ENCODE measurements around the gene CBX7. TPM values are rescaled to one million over a fixed set of nuclear protein-coding genes. Genes with fewer than 3 reads are reported as not detected.

Gene CBX7
- total and polyA plus RNA-seq, 2 of the 4 experiments (the other 2 are of a cell fraction) = 0.90 to 3.6 TPM

DNA sequence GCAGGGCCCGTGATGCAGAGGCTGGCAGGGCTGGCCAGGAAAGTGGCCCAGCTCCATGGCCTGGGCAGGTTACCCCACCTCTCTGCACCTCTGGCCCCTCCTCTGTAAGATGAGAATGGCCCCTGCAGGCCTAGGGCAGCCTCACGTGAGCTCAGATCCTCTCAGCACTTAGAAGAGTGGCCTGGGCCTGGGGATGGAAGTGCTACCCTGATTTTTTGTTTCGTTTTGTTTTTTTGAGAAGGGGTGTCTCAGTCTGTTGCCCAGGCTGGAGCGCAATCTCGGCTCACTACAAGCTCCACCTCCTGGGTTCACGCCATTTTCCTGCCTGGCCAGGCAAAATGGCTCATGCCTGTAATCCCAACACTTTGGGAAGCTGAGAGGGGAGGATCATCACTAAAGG lies 54.5 kb downstream of the CBX7 start:
- no peak overlapping the region for H2BK20ac ChIP-seq (ENCODE audit: low read depth, low read length)
- no peak overlapping the region for H4K5ac ChIP-seq (ENCODE audit: low read depth, low read length)
- H3K4me2 ChIP-seq (ENCODE audit: low read depth, low read length) = no peak overlapping the region
- H4K20me1 ChIP-seq (ENCODE audit: insufficient read depth, low read length) = no peaks in the 10 kb centered on the region
- DNase-seq = no peak
- TF ChIP-seq CHD1 (IDR thresholded peaks at IDR 0.05; ENCODE audit: low read depth, low read length) = no peak
- no peak for TF ChIP-seq NFE2L2 (IDR thresholded peaks at IDR 0.05; ENCODE audit: low read depth, low read length)
- TF ChIP-seq RCOR1 (IDR thresholded peaks at IDR 0.05; ENCODE audit: insufficient replicate concordance, low read length) = no peak
- no peak for TF ChIP-seq MXI1 (IDR thresholded peaks at IDR 0.05; ENCODE audit: borderline replicate concordance, low read depth, low read length)
- no peak for TF ChIP-seq RAD21 (IDR thresholded peaks at IDR 0.05; ENCODE audit: low read length)
- TF ChIP-seq SMC3 (IDR thresholded peaks at IDR 0.05; ENCODE audit: low read depth, low read length) = no peak
- TF ChIP-seq MAFK (IDR thresholded peaks at IDR 0.05; ENCODE audit: low read depth, low read length) = no peak
- no peak for TF ChIP-seq CEBPB (IDR thresholded peaks at IDR 0.05; ENCODE audit: low read depth, low read length)
- no peak for TF ChIP-seq POLR2A (IDR thresholded peaks at IDR 0.05; ENCODE audit: low read depth, low read length)
- H4K8ac ChIP-seq (ENCODE audit: low read depth in 2 of 2, low read length in 2 of 2) = no peak overlapping the region
- no peaks in the 10 kb centered on the region for H3K36me3 ChIP-seq (ENCODE audit: control insufficient read depth, insufficient read depth, low read length)
- H3K27me3 ChIP-seq (ENCODE audit: control insufficient read depth, insufficient read depth, low read length) = peaks cover 27% of the 10 kb centered on the region
- no peaks in the 10 kb centered on the region for H3K9me3 ChIP-seq (ENCODE audit: control insufficient read depth, insufficient read depth, low read length)
- no peak overlapping the region for H2BK15ac ChIP-seq (ENCODE audit: low read depth, low read length)
- no peak overlapping the region for H3K4ac ChIP-seq (ENCODE audit: low read depth, low read length)
- ChIA-PET POLR2A (ENCODE audit: unreplicated experiment) (no interaction called here), CTCF (no interaction called here)
- no peak overlapping the region for H3K56ac ChIP-seq (ENCODE audit: extremely low read depth, insufficient read depth, low read length)
- no peak overlapping the region for H2AK9ac ChIP-seq (replicated peaks; ENCODE audit: low read depth, low read length, poor library complexity)
- H3K79me1 ChIP-seq (ENCODE audit: low read depth in 1 of 2, low read length in 2 of 2) = no peaks in the 10 kb centered on the region
- H3K4me1 ChIP-seq (ENCODE audit: control insufficient read depth, insufficient read depth, low read length) = peaks cover 4% of the 10 kb centered on the region
- H2BK120ac ChIP-seq (ENCODE audit: low read depth, low read length) = no peak overlapping the region
- no peak overlapping the region for H2AK5ac ChIP-seq (ENCODE audit: low read depth, low read length)
- no peak overlapping the region for H2BK5ac ChIP-seq (ENCODE audit: low read depth, low read length, poor library complexity, severe bottlenecking)
- no peak overlapping the region for H3K4me3 ChIP-seq (ENCODE audit: insufficient read depth, low read depth, low read length)
- in situ Hi-C loops (cut with MboI; ENCODE audit: low sequenced_read_pairs) = no loop called here
- no peak overlapping the region for H3K27ac ChIP-seq (ENCODE audit: insufficient read depth, low read length)
- H3K9ac ChIP-seq (ENCODE audit: low read depth, low read length) = no peak overlapping the region
- no peaks in the 10 kb centered on the region for H3K9me1 ChIP-seq (ENCODE audit: insufficient read depth, low read length)
- H3K14ac ChIP-seq (replicated peaks; ENCODE audit: low read depth, low read length) = no peak overlapping the region
- H3K18ac ChIP-seq (ENCODE audit: low read depth, low read length) = no peak overlapping the region
- no CpG with 5 or more reads among the region's 6 CpGs for WGBS, 2 experiments (ENCODE audit: extremely low coverage in 2 of 2, insufficient read length in 1 of 2)
- no peak overlapping the region for H2AFZ ChIP-seq (replicated peaks; ENCODE audit: low read length, poor library complexity)
- H4K91ac ChIP-seq (ENCODE audit: insufficient read depth, low read depth, low read length) = no peak overlapping the region
- intact Hi-C loops (cut with micrococcal nuclease) = no loop called here
- BruUV-seq (replicated peaks) = no TSS peak
- dilution Hi-C loops (cut with HindIII; ENCODE audit: low sequenced_read_pairs, unreplicated experiment) = no loop called here
- H3K23ac ChIP-seq (ENCODE audit: low read depth, low read length) = no peak overlapping the region
- ATAC-seq (ENCODE audit: low read depth) = no peak

All from IMR-90 (cell line).